ENCODE measurements around the gene UGT3A2.

The UGT3A2 gene

GRCh38 chr5:36068751-36069281 is 2.1 kb upstream of the UGT3A2 start:
- no peak overlapping the region for H3K4me3 ChIP-seq (ENCODE audit: low read depth, low read length)
- H3K36me3 ChIP-seq (ENCODE audit: control insufficient read depth in 2 of 2, insufficient read depth in 1 of 2, low read length in 2 of 2): no peaks in the 10 kb centered on the region
- no peak overlapping the region for H3K27ac ChIP-seq (ENCODE audit: extremely low read depth, low read depth, low read length)
- H3K4me1 ChIP-seq (ENCODE audit: control insufficient read depth, insufficient read depth, low read length): no peaks in the 10 kb centered on the region
- H3K9me3 ChIP-seq (ENCODE audit: control insufficient read depth, insufficient read depth, low read depth, low read length): no peaks in the 10 kb centered on the region
- ChIA-PET CTCF (interaction anchor here (1.3 to 3.4 kb wide), 2 partner anchors 11 to 14 kb away, joined by 4 to 30 read pairs; no protein-coding TSS in a partner anchor), POLR2A (no interaction called here)
- TF ChIP-seq ZNF146 (tag by site-specific recombination; IDR thresholded peaks at IDR 0.05) (no peak), ZNF324 (tag by site-specific recombination; IDR thresholded peaks at IDR 0.05) (no peak), GLIS1 (tag by site-specific recombination; IDR thresholded peaks at IDR 0.05) (no peak), ZNF626 (tag by site-specific recombination; IDR thresholded peaks at IDR 0.05) (no peak), PRDM2 (tag by site-specific recombination; IDR thresholded peaks at IDR 0.05; ENCODE audit: borderline replicate concordance) (no peak), ZSCAN4 (tag by site-specific recombination; IDR thresholded peaks at IDR 0.05) (no peak), ZSCAN23 (tag by site-specific recombination; IDR thresholded peaks at IDR 0.05) (no peak), ZNF266 (tag by site-specific recombination; IDR thresholded peaks at IDR 0.05; ENCODE audit: low read depth) (no peak), ZNF433 (tag by site-specific recombination; IDR thresholded peaks at IDR 0.05; ENCODE audit: low read depth) (no peak), ZNF26 (tag by site-specific recombination; IDR thresholded peaks at IDR 0.05) (no peak), ZBTB11 (tag by site-specific recombination; conservative IDR thresholded peaks at IDR 0.05; ENCODE audit: low read depth) (no peak), ZNF391 (tag by site-specific recombination; IDR thresholded peaks at IDR 0.05; ENCODE audit: borderline replicate concordance, low read depth) (no peak)

Measured in HEK293 (cell line).